OCI-LY3 (cell line): Measurements from ENCODE around the gene GRAMD1B.

ENCODE experiments used
- H2AFZ ChIP-seq: fragments of 200-600, 300-600 bp; shearing (Covaris generic); 2 replicates; pipeline ENCODE4 v1.6.0; 2014; ENCODE audit warnings: antibody characterized with exemption, low read depth, low read length
- H3K27ac ChIP-seq: fragments of 200-600, 300-600 bp; sonication (generic); 2 replicates; pipeline ENCODE4 v1.5.1; 2014; ENCODE audit warnings: mild to moderate bottlenecking, low read length, moderate library complexity, mixed read lengths
- H3K27me3 ChIP-seq: fragments of 200-600, 300-600 bp; sonication (generic); 2 replicates; pipeline ENCODE4 v1.6.1; 2014; ENCODE audit warnings: low read depth, low read length, mixed read lengths
- H3K36me3 ChIP-seq: fragments of 200-600, 300-600 bp; sonication (generic); replicated peaks from 2 replicates; pipeline ENCODE3; 2014; ENCODE audit warnings: low read depth, low read length, mixed read lengths
- H3K4me1 ChIP-seq: fragments of 300-600, 200-600 bp; sonication (generic); 2 replicates; pipeline ENCODE4 v1.6.1; 2014; ENCODE audit warnings: low read length, mixed read lengths
- H3K4me2 ChIP-seq: fragments of 200-600, 300-600 bp; sonication (generic); 2 replicates; pipeline ENCODE4 v1.6.1; 2014; ENCODE audit warnings: low read length, mixed read lengths
- H3K4me3 ChIP-seq: fragments of 300-600, 200-600 bp; sonication (generic); 2 replicates; pipeline ENCODE4 v1.5.1; 2014; ENCODE audit warnings: antibody characterized with exemption, mild to moderate bottlenecking, low read length, moderate library complexity
- H3K79me2 ChIP-seq: fragments of 300-600, 200-600 bp; shearing (Covaris generic); 2 replicates; pipeline ENCODE4 v1.6.1; 2014; ENCODE audit warnings: mild to moderate bottlenecking, low read length, mixed read lengths
- H3K9ac ChIP-seq: fragments of 300-600, 200-600 bp; shearing (Covaris generic); 2 replicates; pipeline ENCODE4 v1.6.0; 2014; ENCODE audit warnings: mild to moderate bottlenecking, low read length, moderate library complexity
- H3K9me3 ChIP-seq: fragments of 200-600, 300-600 bp; shearing (Covaris generic); 2 replicates; pipeline ENCODE4 v1.6.1; 2014; ENCODE audit warnings: low read length, mixed read lengths; ENCODE audit not compliant: insufficient read depth
- H4K20me1 ChIP-seq: fragments of 200-600, 300-600 bp; sonication (generic); 2 replicates; pipeline ENCODE4 v1.6.1; 2016; ENCODE audit warnings: low read length, mixed read lengths; ENCODE audit not compliant: insufficient read depth
- CTCF ChIP-seq: fragments of 200-600, 300-600 bp; sonication (generic); IDR thresholded peaks from 2 replicates; pipeline ENCODE4 v1.5.1; 2014; ENCODE audit warnings: antibody characterized with exemption, low read length, low read depth
- EZH2phosphoT487 ChIP-seq: fragments of 200-600 bp; shearing (Covaris generic); IDR thresholded peaks from 2 replicates; pipeline ENCODE4 v1.6.1; 2018; ENCODE audit warnings: antibody characterized with exemption, mixed run types, low read depth

GRAMD1B gene

GRCh38 chr11:123640029-123640428 lies 210.0 kb downstream of the GRAMD1B start:
- no peak for TF ChIP-seq EZH2phosphoT487
- TF ChIP-seq CTCF: no peak
- Histone ChIP-seq H2AFZ (no peak overlapping the region), H3K27ac (no peak overlapping the region), H4K20me1 (no peaks in the 10 kb centered on the region), H3K9ac (no peak overlapping the region), H3K9me3 (no peaks in the 10 kb centered on the region), H3K4me3 (no peak overlapping the region), H3K27me3 (peaks cover 17% of the 10 kb centered on the region; the same call in 1 of the 2 replicates), H3K36me3 (no peaks in the 10 kb centered on the region), H3K4me1 (peaks cover 7% of the 10 kb centered on the region), H3K4me2 (no peak overlapping the region; the same call in 1 of the 2 replicates), H3K79me2 (no peaks in the 10 kb centered on the region)

GRCh38 chr11:123640677-123641494 lies 210.8 kb downstream of the GRAMD1B start:
- H3K27me3 ChIP-seq: peaks cover 15% of the 10 kb centered on the region; the same call in 1 of the 2 replicates
- H2AFZ ChIP-seq: peak overlapping the region; percentile 91
- no peaks in the 10 kb centered on the region for H3K36me3 ChIP-seq
- no peaks in the 10 kb centered on the region for H3K79me2 ChIP-seq
- no peaks in the 10 kb centered on the region for H4K20me1 ChIP-seq
- H3K4me1 ChIP-seq: peaks cover 7% of the 10 kb centered on the region
- peak overlapping the region; percentile 63 for H3K4me3 ChIP-seq
- peak overlapping the region; percentile 85 for H3K4me2 ChIP-seq
- no peaks in the 10 kb centered on the region for H3K9me3 ChIP-seq
- peak; percentile 90 for TF ChIP-seq CTCF
- no peak for TF ChIP-seq EZH2phosphoT487
- no peak overlapping the region for H3K27ac ChIP-seq
- H3K9ac ChIP-seq: 0 out of 2 replicates have a peak overlapping the region, but pooled peaks have one; percentile 13

- Histone ChIP-seq H3K27ac (no peak overlapping the region), H3K4me2 (peak overlapping the region; percentile 85), H3K36me3 (no peaks in the 10 kb centered on the region), H3K79me2 (no peaks in the 10 kb centered on the region), H3K4me3 (no peak overlapping the region), H4K20me1 (no peaks in the 10 kb centered on the region), H3K27me3 (peaks cover 11% of the 10 kb centered on the region; the same call in 1 of the 2 replicates), H3K4me1 (peaks cover 7% of the 10 kb centered on the region), H3K9ac (no peak overlapping the region), H3K9me3 (no peaks in the 10 kb centered on the region), H2AFZ (peak overlapping the region; percentile 79)
- no peak for TF ChIP-seq EZH2phosphoT487
- no peak for TF ChIP-seq CTCF
Observed at GRCh38 chr11:123641495-123641840, 211.4 kb downstream of the GRAMD1B start.

GRCh38 chr11:123642435-123642834 lies 212.4 kb downstream of the GRAMD1B start:
- no peaks in the 10 kb centered on the region for H4K20me1 ChIP-seq
- H3K9me3 ChIP-seq: no peaks in the 10 kb centered on the region
- H3K27me3 ChIP-seq: peaks cover 7% of the 10 kb centered on the region; the same call in 1 of the 2 replicates
- no peaks in the 10 kb centered on the region for H3K36me3 ChIP-seq
- no peaks in the 10 kb centered on the region for H3K79me2 ChIP-seq
- no peak overlapping the region for H2AFZ ChIP-seq
- H3K9ac ChIP-seq: no peak overlapping the region
- TF ChIP-seq CTCF (no peak), EZH2phosphoT487 (no peak)
- H3K4me1 ChIP-seq: peaks cover 7% of the 10 kb centered on the region
- H3K4me3 ChIP-seq: no peak overlapping the region
- no peak overlapping the region for H3K27ac ChIP-seq
- H3K4me2 ChIP-seq: no peak overlapping the region
